PC-3 (cell line): ENCODE results near the gene FANCC. TPM values are rescaled to one million over a fixed set of nuclear protein-coding genes. Genes with fewer than 3 reads are reported as not detected.

Experiments
- ATAC-seq: fragments of 200-7000 bp; cut with Tn5 transposase; 2 replicates; pipeline ENCODE4 v1.9.1; 2020; ENCODE audit warnings: mild to moderate bottlenecking, moderate library complexity
- BruUV-seq: library from RNA; stranded (reverse); fragments of 400-500 nt; replicated peaks from 2 replicates; lab custom pipeline; 2021; lab: Mats Ljungman, UMichigan
- CTCF ChIA-PET: fragments of 300-600 bp; sonication (Branson Sonifier 250); formaldehyde crosslinking; loops from one replicate; lab custom pipeline; 2022; ENCODE audit warnings: antibody characterized with exemption; lab: Charles Lee
- POLR2A ChIA-PET: fragments of 300-600 bp; sonication (Branson Sonifier 250); formaldehyde crosslinking; loops from one replicate; lab custom pipeline; 2022; ENCODE audit warnings: antibody characterized with exemption; ENCODE audit not compliant: unreplicated experiment; lab: Charles Lee
- DNase-seq: peaks from one replicate; pipeline ENCODE4 v3.0.0-alpha.2; 2015
- H2AFZ ChIP-seq: fragments of 300-600 bp; sonication (generic); 2 replicates; pipeline ENCODE4 v1.6.0; 2016; ENCODE audit warnings: antibody characterized with exemption, low read length
- H3F3A ChIP-seq: fragments of 300-600 bp; sonication (generic); one replicate; pipeline ENCODE4 v1.6.0; 2017; ENCODE audit warnings: antibody characterized with exemption, low read length, control low read depth, mild to moderate bottlenecking; ENCODE audit not compliant: unreplicated experiment
- H3K27ac ChIP-seq: fragments of 300-600 bp; sonication (generic); 2 replicates; pipeline ENCODE4 v1.5.1; 2016; ENCODE audit warnings: mild to moderate bottlenecking, low read length
- H3K27me3 ChIP-seq: fragments of 300-600 bp; sonication (generic); 2 replicates; pipeline ENCODE4 v1.6.1; 2016; ENCODE audit warnings: low read length, mixed read lengths
- H3K36me3 ChIP-seq: fragments of 300-600 bp; sonication (generic); 2 replicates; pipeline ENCODE4 v1.6.1; 2016; ENCODE audit warnings: low read depth, mixed run types, low read length, mixed read lengths
- H3K4me1 ChIP-seq: fragments of 300-600 bp; sonication (generic); 2 replicates; pipeline ENCODE4 v1.5.1; 2016; ENCODE audit warnings: low read length; ENCODE audit not compliant: insufficient read depth
- H3K4me2 ChIP-seq: fragments of 300-600 bp; sonication (generic); 2 replicates; pipeline ENCODE4 v1.6.0; 2016; ENCODE audit warnings: low read length
- H3K4me3 ChIP-seq: fragments of 300-600 bp; sonication (generic); 2 replicates; pipeline ENCODE4 v1.5.1; 2016; ENCODE audit warnings: mild to moderate bottlenecking, low read length, mixed read lengths
- H3K79me2 ChIP-seq: fragments of 300-600 bp; sonication (generic); 2 replicates; pipeline ENCODE4 v1.6.1; 2017; ENCODE audit warnings: low read length, mixed read lengths
- H3K9ac ChIP-seq: fragments of 300-600 bp; sonication (generic); 2 replicates; pipeline ENCODE4 v1.6.0; 2016; ENCODE audit warnings: mild to moderate bottlenecking, low read length
- H3K9me2 ChIP-seq: fragments of 300-600 bp; sonication (generic); replicated peaks from 2 replicates; pipeline ENCODE4 v1.6.1; 2016; ENCODE audit warnings: mixed run types, low read length, mixed read lengths
- H3K9me3 ChIP-seq: fragments of 300-600 bp; sonication (generic); 2 replicates; pipeline ENCODE4 v1.6.1; 2016; ENCODE audit warnings: low read length, mixed read lengths
- H4K20me1 ChIP-seq: fragments of 300-600 bp; sonication (generic); 2 replicates; pipeline ENCODE4 v1.6.1; 2016; ENCODE audit warnings: low read length, mixed read lengths
- EZH2 ChIP-seq: fragments of 300-600 bp; sonication (generic); IDR thresholded peaks from one replicate; pipeline ENCODE4 v1.6.1; 2017; ENCODE audit warnings: antibody characterized with exemption, mild to moderate bottlenecking, low read length; ENCODE audit not compliant: unreplicated experiment
- EZH2phosphoT487 ChIP-seq: fragments of 300-600 bp; sonication (generic); IDR thresholded peaks from 2 replicates; pipeline ENCODE4 v1.6.1; 2018; ENCODE audit warnings: mild to moderate bottlenecking, antibody characterized with exemption, low read length, borderline replicate concordance
- intact Hi-C: fragments of 100-400 bp; cut with micrococcal nuclease; formaldehyde crosslinking; loops from 2 replicates; pipeline ENCODE4 v1.9.0; 2023
- total RNA-seq: library from RNA; depleted of rRNA; stranded (reverse); fragments of >200 nt; gene quantifications from 2 replicates; pipeline ENCODE4 v1.2.3, GENCODE V29; 2014
- TF ChIP-seq, protein P1 (sequence below): fragments of 300-600 bp; sonication (generic); conservative IDR thresholded peaks from 2 replicates; pipeline ENCODE4 v1.5.1; 2017; ENCODE audit warnings: antibody characterized with exemption, low read depth, mild to moderate bottlenecking, low read length

Gene FANCC
- total RNA-seq, 1 experiment from 2014 or later, result 6.9 TPM

GRCh38 chr9:95065224-95065623 is 252.3 kb downstream of the FANCC start:
- ATAC-seq, result no peak
- H2AFZ ChIP-seq, result no peak overlapping the region
- no peaks in the 10 kb centered on the region for H3K9me3 ChIP-seq
- H3K9me2 ChIP-seq, result no peaks in the 10 kb centered on the region
- DNase-seq, result no peak
- no TSS peak for BruUV-seq
- no peak overlapping the region for H3K27ac ChIP-seq
- no peak overlapping the region for H3K4me3 ChIP-seq
- H3K4me2 ChIP-seq, result no peak overlapping the region
- peaks cover 44% of the 10 kb centered on the region for H3K79me2 ChIP-seq
- no peaks in the 10 kb centered on the region for H3K4me1 ChIP-seq
- ChIA-PET CTCF (no interaction called here), POLR2A (no interaction called here)
- TF ChIP-seq EZH2phosphoT487 (no peak), EZH2 (no peak)
- TF ChIP-seq, protein P1, sequence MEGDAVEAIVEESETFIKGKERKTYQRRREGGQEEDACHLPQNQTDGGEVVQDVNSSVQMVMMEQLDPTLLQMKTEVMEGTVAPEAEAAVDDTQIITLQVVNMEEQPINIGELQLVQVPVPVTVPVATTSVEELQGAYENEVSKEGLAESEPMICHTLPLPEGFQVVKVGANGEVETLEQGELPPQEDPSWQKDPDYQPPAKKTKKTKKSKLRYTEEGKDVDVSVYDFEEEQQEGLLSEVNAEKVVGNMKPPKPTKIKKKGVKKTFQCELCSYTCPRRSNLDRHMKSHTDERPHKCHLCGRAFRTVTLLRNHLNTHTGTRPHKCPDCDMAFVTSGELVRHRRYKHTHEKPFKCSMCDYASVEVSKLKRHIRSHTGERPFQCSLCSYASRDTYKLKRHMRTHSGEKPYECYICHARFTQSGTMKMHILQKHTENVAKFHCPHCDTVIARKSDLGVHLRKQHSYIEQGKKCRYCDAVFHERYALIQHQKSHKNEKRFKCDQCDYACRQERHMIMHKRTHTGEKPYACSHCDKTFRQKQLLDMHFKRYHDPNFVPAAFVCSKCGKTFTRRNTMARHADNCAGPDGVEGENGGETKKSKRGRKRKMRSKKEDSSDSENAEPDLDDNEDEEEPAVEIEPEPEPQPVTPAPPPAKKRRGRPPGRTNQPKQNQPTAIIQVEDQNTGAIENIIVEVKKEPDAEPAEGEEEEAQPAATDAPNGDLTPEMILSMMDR, result no peak
- H3F3A ChIP-seq, result no peaks in the 10 kb centered on the region
- H3K9ac ChIP-seq, result no peak overlapping the region
- peaks cover 18% of the 10 kb centered on the region for H3K36me3 ChIP-seq
- no peaks in the 10 kb centered on the region for H3K27me3 ChIP-seq
- intact Hi-C loops, result no loop called here
- no peaks in the 10 kb centered on the region for H4K20me1 ChIP-seq

DNA sequence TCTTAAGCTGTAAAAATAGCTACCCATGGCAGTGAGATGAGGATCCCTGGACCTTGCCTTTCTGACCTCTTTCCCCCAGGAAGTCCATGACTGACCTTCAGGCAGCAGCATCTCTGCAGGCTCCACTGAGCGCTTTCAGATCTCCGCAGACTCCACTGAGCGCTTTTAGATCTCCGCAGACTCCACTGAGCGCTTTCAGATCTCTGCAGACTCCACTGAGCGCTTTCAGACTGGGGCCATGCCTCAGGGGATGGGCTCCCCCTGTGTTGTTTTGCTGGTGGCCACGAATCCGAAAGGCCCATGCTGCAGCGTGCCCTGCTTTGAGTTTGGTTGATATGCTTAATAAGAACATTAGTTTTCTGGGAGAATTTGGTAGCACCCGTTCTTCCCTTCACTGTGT is 254.2 kb downstream of the FANCC start:
- ChIA-PET POLR2A (no interaction called here), CTCF (no interaction called here)
- Histone ChIP-seq H3K9me2 (no peaks in the 10 kb centered on the region), H3K36me3 (peaks cover 12% of the 10 kb centered on the region), H3K4me1 (no peaks in the 10 kb centered on the region), H4K20me1 (no peaks in the 10 kb centered on the region), H3K9me3 (no peaks in the 10 kb centered on the region), H3F3A (no peaks in the 10 kb centered on the region), H3K4me3 (no peak overlapping the region), H2AFZ (no peak overlapping the region), H3K9ac (no peak overlapping the region), H3K27ac (no peak overlapping the region), H3K27me3 (no peaks in the 10 kb centered on the region), H3K79me2 (peaks cover 45% of the 10 kb centered on the region), H3K4me2 (no peak overlapping the region)
- no peak for DNase-seq
- TF ChIP-seq EZH2 (no peak), EZH2phosphoT487 (no peak)
- TF ChIP-seq, protein P1, result no peak
- no peak for ATAC-seq
- BruUV-seq, result no TSS peak
- intact Hi-C loops, result no loop called here

DNA sequence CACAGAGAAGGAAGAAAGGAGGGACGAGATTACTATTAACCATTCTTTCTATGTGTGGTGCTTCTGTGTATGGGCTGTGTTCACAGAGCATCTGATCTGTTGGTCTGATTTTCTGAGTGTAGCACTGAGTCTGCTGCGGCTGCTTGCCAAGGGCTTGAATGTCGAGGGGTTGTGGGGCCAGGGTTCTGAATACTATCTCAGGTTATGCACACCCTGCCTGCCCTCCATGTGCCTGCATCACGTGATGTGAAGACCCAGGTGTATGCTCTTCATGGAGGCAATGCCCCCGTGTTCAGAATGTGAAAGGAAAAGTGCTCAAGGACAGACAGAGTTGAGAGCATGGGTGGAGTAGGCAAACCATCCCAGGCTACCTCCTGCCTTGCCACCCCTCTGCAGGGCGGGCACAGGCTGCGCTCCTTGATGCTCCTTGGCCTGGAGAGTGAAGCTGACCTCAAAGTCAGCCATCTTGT is 254.9 kb downstream of the FANCC start:
- Histone ChIP-seq H3K4me1 (peaks cover 4% of the 10 kb centered on the region), H3K27ac (no peak overlapping the region)

More for the DNA sequence above, 254.9 kb downstream of the FANCC start:
- no peaks in the 10 kb centered on the region for H3K9me2 ChIP-seq
- CTCF ChIA-PET, result no interaction called here
- no peaks in the 10 kb centered on the region for H3K9me3 ChIP-seq
- H3K4me3 ChIP-seq, result no peak overlapping the region
- peaks cover 10% of the 10 kb centered on the region for H3K36me3 ChIP-seq
- DNase-seq (no peak), ATAC-seq (no peak)
- no peaks in the 10 kb centered on the region for H3F3A ChIP-seq
- POLR2A ChIA-PET, result no interaction called here
- H4K20me1 ChIP-seq, result no peaks in the 10 kb centered on the region
- H3K79me2 ChIP-seq, result peaks cover 47% of the 10 kb centered on the region
- H3K9ac ChIP-seq, result no peak overlapping the region
- no peak overlapping the region for H3K4me2 ChIP-seq
- intact Hi-C loops, result no loop called here
- H3K27me3 ChIP-seq, result no peaks in the 10 kb centered on the region
- BruUV-seq, result no TSS peak
- no peak overlapping the region for H2AFZ ChIP-seq
- no peak for TF ChIP-seq EZH2
- TF ChIP-seq, protein P1, result no peak
- TF ChIP-seq EZH2phosphoT487, result no peak
